Middle frontal gyrus (tissue), 1 donor: ENCODE data around the gene DNAJB14.

Source experiments
- DNase-seq: peaks from one replicate; pipeline ENCODE4 v3.0.0-alpha.2; 2015; ENCODE audit warnings: low spot score; ENCODE audit errors: extremely low spot score

The DNAJB14 gene

GRCh38 chr4:99945718-99946355 lies 581 bp downstream of the DNAJB14 start:
- no peak for DNase-seq

- no peak for DNase-seq
These were observed 2.4 kb downstream of the DNAJB14 start for GRCh38 chr4:99943904-99944437.

GRCh38 chr4:99938243-99938753 lies 8.1 kb downstream of the DNAJB14 start:
- DNase-seq, result no peak

DNA sequence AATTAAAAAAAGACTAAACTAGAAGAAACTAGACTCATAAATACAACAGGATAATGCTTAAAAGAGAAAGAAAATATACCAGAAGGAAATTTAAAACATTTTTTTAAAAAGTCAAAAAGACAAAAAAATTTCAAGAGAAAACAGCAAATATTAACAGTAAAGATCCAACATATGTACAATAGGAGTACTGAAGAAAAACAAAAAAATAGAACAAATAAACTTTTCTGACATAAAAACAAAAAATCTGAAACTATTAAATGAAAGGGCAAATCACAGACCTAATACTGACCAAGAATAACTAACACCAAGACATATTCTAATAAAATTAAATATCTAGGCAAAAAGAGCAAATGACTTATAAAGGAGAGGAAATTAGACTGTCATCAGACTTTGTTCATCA lies 11.5 kb downstream of the DNAJB14 start:
- no peak for DNase-seq

DNA sequence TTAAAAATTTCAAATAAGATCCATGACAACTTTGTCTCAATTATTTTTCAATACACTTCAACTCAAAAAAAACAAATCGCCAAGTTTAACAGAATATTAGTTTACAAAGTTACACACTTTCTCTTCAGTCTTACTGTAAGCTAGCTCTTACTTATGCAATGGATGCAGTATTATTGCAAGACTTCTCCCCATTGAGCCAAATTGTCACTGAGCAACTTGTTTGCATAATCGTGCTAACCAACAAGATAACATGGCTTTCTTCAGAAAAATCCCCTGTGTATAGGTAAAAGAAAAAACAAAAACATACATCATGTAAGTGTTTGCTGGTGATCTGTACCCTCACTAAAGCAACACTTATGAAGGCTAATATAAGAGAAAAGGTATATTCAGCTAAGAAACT lies 18.9 kb downstream of the DNAJB14 start:
- DNase-seq, result no peak

DNA sequence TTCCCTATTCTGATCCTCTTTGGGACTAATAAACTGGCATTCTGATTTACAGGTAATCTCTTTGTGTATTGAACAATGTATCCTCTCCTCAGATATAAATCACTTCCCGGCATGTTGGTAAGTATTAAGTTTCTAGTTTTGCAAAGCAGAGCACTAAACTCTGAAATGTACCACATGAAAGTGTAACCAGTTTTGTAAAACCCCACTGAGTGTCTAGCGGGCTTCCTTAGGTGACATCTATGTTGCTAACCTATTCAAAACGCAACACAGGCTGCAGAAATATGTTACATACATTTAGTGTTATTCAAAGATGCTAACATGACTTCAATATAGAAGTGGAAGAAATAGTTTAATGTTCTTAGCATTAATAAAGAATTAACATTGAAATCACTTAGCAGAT lies 25.2 kb downstream of the DNAJB14 start:
- no peak for DNase-seq

DNA sequence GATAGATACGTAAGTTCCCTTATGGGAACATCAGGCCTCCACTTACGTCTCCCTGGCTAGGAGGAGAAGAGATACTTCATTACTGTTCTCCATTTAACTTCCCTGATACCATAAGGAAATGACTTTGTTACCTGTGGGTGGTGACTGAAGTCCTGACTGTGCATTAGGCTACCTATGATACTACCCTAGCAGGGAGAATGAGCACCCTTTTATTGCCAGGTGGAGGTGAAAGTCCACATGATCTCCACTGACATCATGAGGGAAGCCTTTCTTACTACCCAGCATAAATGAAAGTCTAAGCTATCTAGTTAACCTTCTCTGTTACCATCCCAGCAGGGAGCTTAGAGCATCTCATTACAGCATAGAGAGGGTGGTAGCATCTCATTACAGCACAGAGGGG lies 27.8 kb downstream of the DNAJB14 start:
- DNase-seq, result no peak

GRCh38 chr4:99917575-99917974 lies 28.8 kb downstream of the DNAJB14 start:
- DNase-seq, result no peak

GRCh38 chr4:99915449-99915848 lies 31.0 kb downstream of the DNAJB14 start:
- DNase-seq, result no peak

- no peak for DNase-seq
These were observed 51.4 kb downstream of the DNAJB14 start for GRCh38 chr4:99894998-99895397.

GRCh38 chr4:99894161-99894997 lies 52.0 kb downstream of the DNAJB14 start, which contains the start of gene LAMTOR3:
Gene LAMTOR3, minus strand, starts transcription at chr4:99894427. Its CDS starts 464 bp downstream, at chr4:99893963.
- DNase-seq, result peak; percentile 77

- no peak for DNase-seq
These were observed 52.6 kb downstream of the DNAJB14 start for GRCh38 chr4:99893839-99894160.

GRCh38 chr4:99893029-99893428 lies 53.4 kb downstream of the DNAJB14 start:
- DNase-seq, result no peak

GRCh38 chr4:99891351-99891750 lies 55.1 kb downstream of the DNAJB14 start:
- DNase-seq, result no peak

- DNase-seq, result no peak
These were observed 58.6 kb downstream of the DNAJB14 start for GRCh38 chr4:99887837-99888236.

- DNase-seq, result no peak
These were observed 60.3 kb downstream of the DNAJB14 start for GRCh38 chr4:99886146-99886545.

DNA sequence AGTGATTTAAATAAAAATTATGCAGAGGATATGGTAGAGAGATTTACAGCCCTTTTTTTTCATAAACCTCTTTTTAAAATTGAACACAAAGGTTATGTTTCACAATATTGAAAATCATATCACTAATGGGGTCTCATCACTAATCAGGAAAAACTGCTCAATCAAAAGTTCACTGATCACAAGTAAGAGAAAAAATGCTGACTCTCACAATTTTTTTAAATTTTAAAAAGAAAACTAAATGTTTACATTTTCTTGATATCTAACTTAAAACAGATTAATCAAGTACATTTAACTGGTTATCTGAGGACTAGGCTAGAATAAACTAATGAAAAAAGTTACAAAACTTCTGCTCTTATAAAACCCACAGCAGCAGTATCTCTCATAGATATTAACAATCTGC lies 60.7 kb downstream of the DNAJB14 start:
- no peak for DNase-seq

DNA sequence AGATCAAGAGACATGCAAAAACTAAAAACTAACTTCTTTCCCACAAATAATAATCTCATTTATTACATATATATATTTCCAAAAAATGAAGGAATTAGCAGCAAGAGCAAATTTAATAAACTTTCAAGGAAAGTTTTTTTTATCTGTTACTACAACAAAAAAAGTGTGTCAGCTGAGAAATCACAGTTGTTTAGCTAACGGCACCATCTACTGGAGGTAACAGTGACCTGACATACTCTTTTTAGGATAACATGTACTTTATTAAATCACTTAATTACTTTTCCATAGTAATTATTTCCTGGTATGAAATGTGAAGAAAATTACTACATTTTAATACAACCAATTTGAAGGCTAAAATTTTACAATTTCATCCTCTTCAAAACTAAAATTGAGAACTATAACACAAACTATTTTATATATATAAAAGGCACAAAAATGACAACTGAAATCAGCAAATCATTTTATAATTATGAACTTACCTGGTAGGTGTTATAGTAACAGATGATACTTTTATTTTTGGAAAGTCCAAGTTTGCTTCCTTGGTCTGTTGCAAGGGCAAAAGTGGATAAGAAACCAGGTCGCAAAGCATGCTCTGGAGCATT lies 61.3 kb downstream of the DNAJB14 start:
- DNase-seq, result no peak

- no peak for DNase-seq
These were observed 67.0 kb downstream of the DNAJB14 start for GRCh38 chr4:99879458-99879857.

- DNase-seq, result no peak
These were observed 67.8 kb downstream of the DNAJB14 start for GRCh38 chr4:99878604-99879003.

DNA sequence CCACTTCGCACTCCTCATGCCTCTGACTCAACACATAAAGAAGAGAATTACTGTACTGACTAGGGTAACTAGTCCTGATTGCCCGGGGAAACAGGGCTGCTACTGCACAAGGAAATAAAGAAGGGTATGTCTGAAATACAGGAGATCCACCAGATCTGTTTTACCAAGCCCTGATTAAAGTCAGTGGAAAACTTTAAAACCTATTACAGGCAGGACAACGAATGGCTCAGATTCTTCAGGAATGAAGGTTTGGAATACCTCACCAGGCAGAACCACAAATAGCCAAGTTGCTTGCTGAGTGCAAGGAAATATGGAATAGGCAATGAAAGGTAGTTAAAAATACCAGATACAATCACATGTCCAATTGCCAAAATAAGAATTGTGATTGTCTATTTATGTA lies 69.5 kb downstream of the DNAJB14 start:
- no peak for DNase-seq

DNA sequence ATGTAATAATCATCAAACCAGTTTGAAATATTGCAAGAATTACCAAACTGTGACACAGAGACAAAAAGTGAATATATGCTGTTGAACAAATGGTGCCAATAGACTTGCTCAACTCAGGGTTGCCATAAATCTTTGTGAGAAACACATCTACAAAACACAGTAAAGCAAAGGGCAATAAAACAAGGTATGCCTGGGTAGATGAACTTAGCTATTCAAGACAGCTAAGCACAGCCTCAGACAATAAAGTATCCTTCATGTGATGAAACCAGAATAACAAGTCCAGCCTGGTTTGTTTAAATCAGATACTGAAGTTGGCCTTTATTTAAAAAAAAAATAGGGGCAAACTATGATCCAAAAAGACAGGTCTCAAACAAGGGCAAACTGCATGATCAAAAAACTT lies 71.3 kb downstream of the DNAJB14 start:
- no peak for DNase-seq
